Measurements from ENCODE around the gene GGTLC1.

GGTLC1 gene

GRCh38 chr20:23966927-23967615, 21.5 kb downstream of the GGTLC1 start:
- H3K4me2 ChIP-seq (ENCODE audit: low read length): no peak overlapping the region
- no peaks in the 10 kb centered on the region for H3K36me3 ChIP-seq (ENCODE audit: control insufficient read depth, low read length)
- H3K9me3 ChIP-seq (ENCODE audit: control insufficient read depth, insufficient read depth, low read length): peaks cover 4% of the 10 kb centered on the region; the same call in 1 of the 2 replicates
- no peaks in the 10 kb centered on the region for H3K9me2 ChIP-seq (replicated peaks; ENCODE audit: control insufficient read depth, low read length)
- H3K27me3 ChIP-seq (ENCODE audit: control insufficient read depth, low read length): no peaks in the 10 kb centered on the region
- H3K4me3 ChIP-seq (ENCODE audit: low read length): no peak overlapping the region
- no peaks in the 10 kb centered on the region for H3K4me1 ChIP-seq (ENCODE audit: control insufficient read depth, low read length)
- TF ChIP-seq EZH2phosphoT487 (IDR thresholded peaks at IDR 0.05; ENCODE audit: borderline replicate concordance, low read length) (no peak), CTCF (IDR thresholded peaks at IDR 0.05; ENCODE audit: low read depth, low read length, poor library complexity, severe bottlenecking) (no peak)
- H4K20me1 ChIP-seq (ENCODE audit: control insufficient read depth, insufficient read depth, low read depth, low read length): no peaks in the 10 kb centered on the region
- H3F3A ChIP-seq (ENCODE audit: control insufficient read depth, insufficient read depth): no peaks in the 10 kb centered on the region
- H3K79me2 ChIP-seq (ENCODE audit: control insufficient read depth, low read length): no peaks in the 10 kb centered on the region
- H3K27ac ChIP-seq (ENCODE audit: low read depth, low read length): no peak overlapping the region

DNA sequence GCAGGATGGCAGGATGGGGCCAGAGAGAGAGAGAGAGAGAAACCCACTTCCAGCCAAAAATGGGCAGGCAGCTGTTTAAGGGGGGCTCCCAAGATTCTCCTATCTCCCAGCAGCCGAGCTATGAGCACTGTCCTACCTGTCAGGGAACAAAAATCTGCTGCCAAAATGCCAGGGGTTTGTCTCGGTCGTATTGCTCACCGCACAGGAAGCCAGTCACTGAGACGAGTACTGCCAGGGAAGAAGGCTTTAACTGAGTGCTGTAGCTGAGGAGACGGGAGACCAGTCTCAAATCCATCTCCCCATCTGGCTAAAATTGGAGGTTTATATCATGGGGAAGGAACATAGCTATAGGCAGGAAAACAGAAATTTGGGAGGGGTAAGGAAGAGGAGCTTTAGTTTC, 22.3 kb downstream of the GGTLC1 start:
- peaks cover 4% of the 10 kb centered on the region; the same call in 1 of the 2 replicates for H3K9me3 ChIP-seq (ENCODE audit: control insufficient read depth, insufficient read depth, low read length)
- H3K27ac ChIP-seq (ENCODE audit: low read depth, low read length): no peak overlapping the region
- no peaks in the 10 kb centered on the region for H3K9me2 ChIP-seq (replicated peaks; ENCODE audit: control insufficient read depth, low read length)
- H3K36me3 ChIP-seq (ENCODE audit: control insufficient read depth, low read length): no peaks in the 10 kb centered on the region
- no peak for TF ChIP-seq CTCF (IDR thresholded peaks at IDR 0.05; ENCODE audit: low read depth, low read length, poor library complexity, severe bottlenecking)
- TF ChIP-seq EZH2phosphoT487 (IDR thresholded peaks at IDR 0.05; ENCODE audit: borderline replicate concordance, low read length): no peak
- H3K79me2 ChIP-seq (ENCODE audit: control insufficient read depth, low read length): no peaks in the 10 kb centered on the region
- no peaks in the 10 kb centered on the region for H3K4me1 ChIP-seq (ENCODE audit: control insufficient read depth, low read length)
- no peaks in the 10 kb centered on the region for H3K27me3 ChIP-seq (ENCODE audit: control insufficient read depth, low read length)
- no peak overlapping the region for H3K4me2 ChIP-seq (ENCODE audit: low read length)
- no peaks in the 10 kb centered on the region for H3F3A ChIP-seq (ENCODE audit: control insufficient read depth, insufficient read depth)
- no peak overlapping the region for H3K4me3 ChIP-seq (ENCODE audit: low read length)
- no peaks in the 10 kb centered on the region for H4K20me1 ChIP-seq (ENCODE audit: control insufficient read depth, insufficient read depth, low read depth, low read length)

DNA sequence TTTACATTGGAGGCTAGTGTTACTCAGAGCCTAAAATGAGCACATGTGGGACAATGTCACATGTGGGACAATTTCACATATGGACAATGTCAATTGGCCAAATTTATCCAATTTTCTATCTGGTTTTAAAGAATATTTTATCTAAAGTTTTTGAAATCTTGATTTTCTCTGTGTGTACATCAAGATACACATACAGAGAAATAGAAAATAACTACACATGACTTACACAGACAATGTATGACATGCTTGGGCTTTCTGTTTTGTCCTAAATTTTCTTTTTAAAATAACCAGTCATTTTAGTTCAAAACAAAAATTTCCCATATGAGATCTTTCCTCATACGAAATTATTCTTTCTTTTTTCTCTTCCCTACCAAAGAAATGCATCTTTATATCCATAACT, 24.6 kb downstream of the GGTLC1 start:
- H4K20me1 ChIP-seq (ENCODE audit: control insufficient read depth, insufficient read depth, low read depth, low read length): no peaks in the 10 kb centered on the region
- H3K4me1 ChIP-seq (ENCODE audit: control insufficient read depth, low read length): no peaks in the 10 kb centered on the region
- no peak overlapping the region for H3K27ac ChIP-seq (ENCODE audit: low read depth, low read length)
- H3K36me3 ChIP-seq (ENCODE audit: control insufficient read depth, low read length): no peaks in the 10 kb centered on the region
- H3F3A ChIP-seq (ENCODE audit: control insufficient read depth, insufficient read depth): no peaks in the 10 kb centered on the region
- TF ChIP-seq CTCF (IDR thresholded peaks at IDR 0.05; ENCODE audit: low read depth, low read length, poor library complexity, severe bottlenecking) (no peak), EZH2phosphoT487 (IDR thresholded peaks at IDR 0.05; ENCODE audit: borderline replicate concordance, low read length) (no peak)
- no peaks in the 10 kb centered on the region for H3K27me3 ChIP-seq (ENCODE audit: control insufficient read depth, low read length)
- H3K4me3 ChIP-seq (ENCODE audit: low read length): no peak overlapping the region
- H3K9me3 ChIP-seq (ENCODE audit: control insufficient read depth, insufficient read depth, low read length): peaks cover 4% of the 10 kb centered on the region; the same call in 1 of the 2 replicates
- H3K9me2 ChIP-seq (replicated peaks; ENCODE audit: control insufficient read depth, low read length): no peaks in the 10 kb centered on the region; the same call in 1 of the 2 replicates
- H3K79me2 ChIP-seq (ENCODE audit: control insufficient read depth, low read length): no peaks in the 10 kb centered on the region
- no peak overlapping the region for H3K4me2 ChIP-seq (ENCODE audit: low read length)

Data from DOHH2 (cell line).